ENCODE data around the gene PPP4R2.

DNA sequence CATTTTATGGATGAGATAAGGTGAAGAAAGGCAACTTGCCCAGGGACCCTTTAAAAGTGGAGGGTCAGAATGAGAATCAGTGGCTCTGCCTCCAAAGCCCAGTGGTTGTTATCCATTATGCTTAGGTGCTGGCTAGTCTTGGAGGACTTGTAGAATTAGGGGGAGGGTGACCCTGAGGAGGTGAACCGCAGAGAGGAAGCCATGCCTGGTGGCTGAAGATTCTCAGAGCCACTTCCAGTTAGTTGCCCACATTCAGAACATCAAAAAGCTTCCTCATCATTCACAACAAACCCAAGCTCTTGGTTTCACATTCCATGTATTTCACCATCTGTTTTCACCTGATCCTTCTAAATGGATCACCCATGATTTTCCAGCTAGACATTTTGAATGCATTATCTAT, 76.0 kb downstream of the PPP4R2 start:
- TF ChIP-seq, protein P1, sequence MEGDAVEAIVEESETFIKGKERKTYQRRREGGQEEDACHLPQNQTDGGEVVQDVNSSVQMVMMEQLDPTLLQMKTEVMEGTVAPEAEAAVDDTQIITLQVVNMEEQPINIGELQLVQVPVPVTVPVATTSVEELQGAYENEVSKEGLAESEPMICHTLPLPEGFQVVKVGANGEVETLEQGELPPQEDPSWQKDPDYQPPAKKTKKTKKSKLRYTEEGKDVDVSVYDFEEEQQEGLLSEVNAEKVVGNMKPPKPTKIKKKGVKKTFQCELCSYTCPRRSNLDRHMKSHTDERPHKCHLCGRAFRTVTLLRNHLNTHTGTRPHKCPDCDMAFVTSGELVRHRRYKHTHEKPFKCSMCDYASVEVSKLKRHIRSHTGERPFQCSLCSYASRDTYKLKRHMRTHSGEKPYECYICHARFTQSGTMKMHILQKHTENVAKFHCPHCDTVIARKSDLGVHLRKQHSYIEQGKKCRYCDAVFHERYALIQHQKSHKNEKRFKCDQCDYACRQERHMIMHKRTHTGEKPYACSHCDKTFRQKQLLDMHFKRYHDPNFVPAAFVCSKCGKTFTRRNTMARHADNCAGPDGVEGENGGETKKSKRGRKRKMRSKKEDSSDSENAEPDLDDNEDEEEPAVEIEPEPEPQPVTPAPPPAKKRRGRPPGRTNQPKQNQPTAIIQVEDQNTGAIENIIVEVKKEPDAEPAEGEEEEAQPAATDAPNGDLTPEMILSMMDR (IDR thresholded peaks at IDR 0.05 in 8 of 11, conservative IDR thresholded peaks at IDR 0.05 in 3 of 11) = no peak
- no peak for TF ChIP-seq POLR2A (IDR thresholded peaks at IDR 0.05)
- no peak for TF ChIP-seq POLR2AphosphoS5 (IDR thresholded peaks at IDR 0.05)
